Measurements from ENCODE around the gene SLC4A5. TPM values are rescaled to one million over a fixed set of nuclear protein-coding genes. Genes with fewer than 3 reads are reported as not detected.

SLC4A5 gene
- total RNA-seq, 1 experiment from 2014 or later: 1.8 TPM

- H3K27ac Mint-ChIP-seq: peak within 1 kb of the TSS; percentile 83; the same call in 1 of the 2 replicates
- CTCF ChIA-PET: interaction anchor here (0.6 to 1.8 kb wide), 4 partner anchors 11 to 528 kb away, joined by 3 to 17 read pairs (median 4); no protein-coding TSS in a partner anchor
- TF ChIP-seq ZBTB21 (CRISPR knock-in tag; IDR thresholded peaks at IDR 0.05; ENCODE audit: borderline replicate concordance): no peak
- TF ChIP-seq, protein P1, sequence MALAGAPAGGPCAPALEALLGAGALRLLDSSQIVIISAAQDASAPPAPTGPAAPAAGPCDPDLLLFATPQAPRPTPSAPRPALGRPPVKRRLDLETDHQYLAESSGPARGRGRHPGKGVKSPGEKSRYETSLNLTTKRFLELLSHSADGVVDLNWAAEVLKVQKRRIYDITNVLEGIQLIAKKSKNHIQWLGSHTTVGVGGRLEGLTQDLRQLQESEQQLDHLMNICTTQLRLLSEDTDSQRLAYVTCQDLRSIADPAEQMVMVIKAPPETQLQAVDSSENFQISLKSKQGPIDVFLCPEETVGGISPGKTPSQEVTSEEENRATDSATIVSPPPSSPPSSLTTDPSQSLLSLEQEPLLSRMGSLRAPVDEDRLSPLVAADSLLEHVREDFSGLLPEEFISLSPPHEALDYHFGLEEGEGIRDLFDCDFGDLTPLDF (CRISPR knock-in tag; IDR thresholded peaks at IDR 0.05): no peak
- TF ChIP-seq SMAD4 (CRISPR knock-in tag; IDR thresholded peaks at IDR 0.05): no peak
- TF ChIP-seq NFYB (CRISPR knock-in tag; conservative IDR thresholded peaks at IDR 0.05; ENCODE audit: low read depth): no peak
- no peak for TF ChIP-seq ESRRA (CRISPR knock-in tag; IDR thresholded peaks at IDR 0.05; ENCODE audit: borderline replicate concordance)
- no peak for TF ChIP-seq IRF2 (CRISPR knock-in tag; IDR thresholded peaks at IDR 0.05; ENCODE audit: borderline replicate concordance, low read depth)
- no peak for TF ChIP-seq ZNF416 (CRISPR knock-in tag; IDR thresholded peaks at IDR 0.05)
- TF ChIP-seq USF1 (CRISPR knock-in tag; IDR thresholded peaks at IDR 0.05): no peak; the same call in 1 of the 2 replicates
- TF ChIP-seq NFATC4 (CRISPR knock-in tag; IDR thresholded peaks at IDR 0.05): no peak
- peak; percentile 40; the same call in 1 of the 2 replicates for TF ChIP-seq MAX (CRISPR knock-in tag; IDR thresholded peaks at IDR 0.05)
- no peak for TF ChIP-seq E2F5 (CRISPR knock-in tag; IDR thresholded peaks at IDR 0.05)
- TF ChIP-seq SMAD3 (CRISPR knock-in tag; IDR thresholded peaks at IDR 0.05; ENCODE audit: borderline replicate concordance): no peak
- TF ChIP-seq NFE2L1 (CRISPR knock-in tag; IDR thresholded peaks at IDR 0.05): no peak
- no peak for TF ChIP-seq E2F4 (CRISPR knock-in tag; IDR thresholded peaks at IDR 0.05; ENCODE audit: borderline replicate concordance, low read depth)
- no peak for TF ChIP-seq TEAD4 (CRISPR knock-in tag; IDR thresholded peaks at IDR 0.05)
- no peak for TF ChIP-seq ERG (CRISPR knock-in tag; IDR thresholded peaks at IDR 0.05)
- no peak for TF ChIP-seq ZNF219 (CRISPR knock-in tag; IDR thresholded peaks at IDR 0.05; ENCODE audit: borderline replicate concordance)
- no peak for TF ChIP-seq STAT6 (CRISPR knock-in tag; conservative IDR thresholded peaks at IDR 0.05; ENCODE audit: low read depth)
- TF ChIP-seq, protein P2, sequence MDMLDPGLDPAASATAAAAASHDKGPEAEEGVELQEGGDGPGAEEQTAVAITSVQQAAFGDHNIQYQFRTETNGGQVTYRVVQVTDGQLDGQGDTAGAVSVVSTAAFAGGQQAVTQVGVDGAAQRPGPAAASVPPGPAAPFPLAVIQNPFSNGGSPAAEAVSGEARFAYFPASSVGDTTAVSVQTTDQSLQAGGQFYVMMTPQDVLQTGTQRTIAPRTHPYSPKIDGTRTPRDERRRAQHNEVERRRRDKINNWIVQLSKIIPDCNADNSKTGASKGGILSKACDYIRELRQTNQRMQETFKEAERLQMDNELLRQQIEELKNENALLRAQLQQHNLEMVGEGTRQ (CRISPR knock-in tag; IDR thresholded peaks at IDR 0.05): peak; percentile 67; the same call in 1 of the 2 replicates
- peak; percentile 97 for TF ChIP-seq ZNF121 (CRISPR knock-in tag; IDR thresholded peaks at IDR 0.05)
- TF ChIP-seq, protein P3, sequence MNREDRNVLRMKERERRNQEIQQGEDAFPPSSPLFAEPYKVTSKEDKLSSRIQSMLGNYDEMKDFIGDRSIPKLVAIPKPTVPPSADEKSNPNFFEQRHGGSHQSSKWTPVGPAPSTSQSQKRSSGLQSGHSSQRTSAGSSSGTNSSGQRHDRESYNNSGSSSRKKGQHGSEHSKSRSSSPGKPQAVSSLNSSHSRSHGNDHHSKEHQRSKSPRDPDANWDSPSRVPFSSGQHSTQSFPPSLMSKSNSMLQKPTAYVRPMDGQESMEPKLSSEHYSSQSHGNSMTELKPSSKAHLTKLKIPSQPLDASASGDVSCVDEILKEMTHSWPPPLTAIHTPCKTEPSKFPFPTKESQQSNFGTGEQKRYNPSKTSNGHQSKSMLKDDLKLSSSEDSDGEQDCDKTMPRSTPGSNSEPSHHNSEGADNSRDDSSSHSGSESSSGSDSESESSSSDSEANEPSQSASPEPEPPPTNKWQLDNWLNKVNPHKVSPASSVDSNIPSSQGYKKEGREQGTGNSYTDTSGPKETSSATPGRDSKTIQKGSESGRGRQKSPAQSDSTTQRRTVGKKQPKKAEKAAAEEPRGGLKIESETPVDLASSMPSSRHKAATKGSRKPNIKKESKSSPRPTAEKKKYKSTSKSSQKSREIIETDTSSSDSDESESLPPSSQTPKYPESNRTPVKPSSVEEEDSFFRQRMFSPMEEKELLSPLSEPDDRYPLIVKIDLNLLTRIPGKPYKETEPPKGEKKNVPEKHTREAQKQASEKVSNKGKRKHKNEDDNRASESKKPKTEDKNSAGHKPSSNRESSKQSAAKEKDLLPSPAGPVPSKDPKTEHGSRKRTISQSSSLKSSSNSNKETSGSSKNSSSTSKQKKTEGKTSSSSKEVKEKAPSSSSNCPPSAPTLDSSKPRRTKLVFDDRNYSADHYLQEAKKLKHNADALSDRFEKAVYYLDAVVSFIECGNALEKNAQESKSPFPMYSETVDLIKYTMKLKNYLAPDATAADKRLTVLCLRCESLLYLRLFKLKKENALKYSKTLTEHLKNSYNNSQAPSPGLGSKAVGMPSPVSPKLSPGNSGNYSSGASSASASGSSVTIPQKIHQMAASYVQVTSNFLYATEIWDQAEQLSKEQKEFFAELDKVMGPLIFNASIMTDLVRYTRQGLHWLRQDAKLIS (CRISPR knock-in tag; IDR thresholded peaks at IDR 0.05; ENCODE audit: borderline replicate concordance): no peak
- TF ChIP-seq OVOL2 (CRISPR knock-in tag; IDR thresholded peaks at IDR 0.05; ENCODE audit: borderline replicate concordance): no peak
- TF ChIP-seq ELF4 (CRISPR knock-in tag; IDR thresholded peaks at IDR 0.05; ENCODE audit: low read depth): no peak
These were observed 36.9 kb upstream of the SLC4A5 start, which contains the start of gene DCTN1 for GRCh38 chr2:74379851-74380789. DCTN1 (minus strand) TSS chr2:74380311; CDS start chr2:74380037, 274 bp downstream.

More at GRCh38 chr2:74379851-74380789, 36.9 kb upstream of the SLC4A5 start, which contains the start of gene DCTN1:
- Mint-ChIP-seq H3K36me3 (peaks cover 8% of the 10 kb centered on the region), H3K9me3 (no peaks in the 10 kb centered on the region), H3K4me1 (peaks cover 21% of the 10 kb centered on the region), H3K27me3 (ENCODE audit: low read depth) (no peaks in the 10 kb centered on the region), H3K4me3 (peak within 1 kb of the TSS; percentile 16)
- DNase-seq (ENCODE audit: low spot score) (peak; percentile 46), ATAC-seq (peak; percentile 92)
- POLR2A ChIA-PET: no interaction called here
